GM11168 (cell line): Measurements from ENCODE around the gene AEN.
"Not testable (repeated sequence)": the region's sequence is repeated elsewhere in the genome, so short reads cannot be mapped to it uniquely, and the experiment has no call there.

Experiments used
- in situ Hi-C: fragments of 300-500 bp; cut with MboI; formaldehyde crosslinking; loops from one replicate; pipeline ENCODE4 v1.12.0; 2022; ENCODE audit warnings: low sequenced_read_pairs; ENCODE audit not compliant: unreplicated experiment

AEN gene

DNA sequence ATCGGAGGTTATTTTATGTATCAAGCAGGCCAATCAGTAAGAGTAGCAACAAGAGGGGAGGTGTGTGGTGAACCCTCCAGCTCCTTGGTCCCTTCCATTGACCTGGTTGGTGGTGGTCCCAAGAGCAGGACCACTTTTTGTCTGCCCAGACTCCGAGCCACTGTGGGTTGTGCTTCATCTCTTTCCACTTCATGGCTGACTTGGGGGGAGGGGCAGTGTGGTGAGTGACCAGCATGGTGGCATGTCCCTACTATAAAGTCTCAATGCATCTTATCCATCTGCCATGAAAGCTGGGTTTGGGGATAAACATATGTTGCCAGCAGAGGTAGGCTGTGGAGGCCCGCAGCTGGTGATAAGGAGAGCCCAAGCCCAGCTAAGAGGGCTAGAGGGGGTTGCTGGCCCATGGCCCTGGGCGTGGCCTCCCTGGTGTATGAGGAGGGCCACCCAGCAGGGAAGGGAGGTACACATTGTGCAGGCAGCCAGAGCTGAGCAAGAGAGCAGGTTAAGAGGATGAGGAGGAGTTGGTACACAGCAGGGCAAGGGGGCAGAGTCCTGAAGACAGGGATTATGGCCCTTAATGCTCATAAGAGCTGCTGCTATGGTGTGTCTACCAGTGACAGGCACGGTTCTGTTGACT lies 7.0 kb downstream of the AEN start:
- in situ Hi-C loops, result loop anchor here (5.0 to 10.0 kb wide), 3 partner anchors 54 to 397 kb away; partner anchors contain the start of genes MRPL46 and MRPS11

DNA sequence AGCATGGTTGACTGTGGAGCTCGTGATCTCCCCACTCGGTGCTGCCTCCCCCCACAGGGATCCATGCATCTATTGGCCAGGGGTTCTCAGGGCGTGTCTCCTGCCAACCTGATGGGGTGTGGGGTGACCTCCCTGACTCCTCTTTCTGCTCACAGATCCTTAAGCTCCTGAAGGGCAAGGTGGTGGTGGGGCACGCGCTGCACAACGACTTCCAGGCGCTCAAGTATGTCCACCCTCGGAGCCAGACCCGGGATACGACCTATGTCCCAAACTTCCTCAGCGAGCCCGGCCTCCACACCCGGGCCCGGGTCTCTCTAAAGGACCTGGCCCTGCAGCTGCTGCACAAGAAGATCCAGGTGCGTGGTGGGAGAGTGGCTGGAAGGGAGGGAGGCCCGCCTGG lies 7.9 kb downstream of the AEN start:
- in situ Hi-C loops, result loop anchor here (5.0 to 10.0 kb wide), 3 partner anchors 53 to 396 kb away; partner anchors contain the start of genes MRPL46 and MRPS11

DNA sequence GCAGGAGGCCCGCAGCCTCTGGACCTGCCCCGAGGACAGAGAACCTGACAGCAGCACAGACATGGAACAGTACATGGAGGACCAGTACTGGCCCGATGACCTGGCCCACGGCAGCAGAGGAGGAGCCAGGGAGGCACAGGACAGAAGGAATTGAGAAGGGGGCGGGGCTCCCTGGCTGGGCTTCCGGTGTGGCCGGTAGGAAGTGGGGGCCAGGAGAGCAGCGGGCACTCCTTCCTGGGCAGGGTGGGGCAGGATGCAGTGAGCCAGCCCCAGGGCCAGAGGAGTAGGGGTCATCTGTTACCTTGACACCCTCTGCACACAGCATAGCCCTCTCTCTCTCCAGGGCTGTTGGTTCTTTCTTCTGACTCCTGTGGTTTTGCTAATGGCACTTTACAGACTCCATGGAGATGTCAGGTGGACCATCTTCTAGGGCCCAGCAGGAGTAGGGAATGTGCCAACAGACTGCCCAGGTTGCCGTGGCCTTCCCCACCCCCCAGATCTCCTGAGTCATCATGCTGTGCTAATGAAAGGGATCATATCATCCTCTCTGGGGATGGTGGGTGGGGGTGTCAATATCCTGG lies 9.1 kb downstream of the AEN start:
- in situ Hi-C loops, result no loop called here

DNA sequence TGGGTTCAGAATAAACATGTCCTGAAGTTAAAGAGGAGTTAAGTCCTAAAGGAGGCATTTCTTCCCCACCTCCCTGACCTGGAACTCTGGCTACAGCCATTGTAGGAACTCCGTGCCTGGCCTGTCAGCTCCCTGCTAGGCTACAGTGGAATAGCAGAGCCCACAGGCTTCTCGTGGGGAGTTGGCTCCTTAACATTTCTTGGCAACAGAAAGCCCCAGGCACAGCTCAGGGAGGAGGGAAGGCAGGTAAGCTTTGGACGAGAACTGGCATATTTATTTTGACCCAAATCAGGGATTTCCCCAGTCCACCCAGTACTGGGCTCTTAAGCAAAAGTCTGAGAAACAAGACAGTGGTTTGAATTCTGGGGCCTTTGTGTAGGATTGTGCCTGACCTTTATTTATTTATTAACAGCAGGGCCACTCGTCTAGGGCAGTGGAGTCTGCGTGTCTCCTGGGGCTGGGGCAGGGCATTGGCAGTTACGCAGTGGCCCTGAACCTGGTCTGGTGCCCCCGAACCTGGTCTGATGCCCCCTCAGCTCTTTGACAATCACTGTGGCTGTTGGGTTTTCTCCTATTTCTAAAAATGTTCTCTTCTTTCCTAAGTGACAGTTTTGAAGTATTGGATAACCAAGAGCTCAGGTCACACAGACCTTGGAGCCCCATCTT lies 9.8 kb downstream of the AEN start:
- in situ Hi-C loops, result no loop called here

DNA sequence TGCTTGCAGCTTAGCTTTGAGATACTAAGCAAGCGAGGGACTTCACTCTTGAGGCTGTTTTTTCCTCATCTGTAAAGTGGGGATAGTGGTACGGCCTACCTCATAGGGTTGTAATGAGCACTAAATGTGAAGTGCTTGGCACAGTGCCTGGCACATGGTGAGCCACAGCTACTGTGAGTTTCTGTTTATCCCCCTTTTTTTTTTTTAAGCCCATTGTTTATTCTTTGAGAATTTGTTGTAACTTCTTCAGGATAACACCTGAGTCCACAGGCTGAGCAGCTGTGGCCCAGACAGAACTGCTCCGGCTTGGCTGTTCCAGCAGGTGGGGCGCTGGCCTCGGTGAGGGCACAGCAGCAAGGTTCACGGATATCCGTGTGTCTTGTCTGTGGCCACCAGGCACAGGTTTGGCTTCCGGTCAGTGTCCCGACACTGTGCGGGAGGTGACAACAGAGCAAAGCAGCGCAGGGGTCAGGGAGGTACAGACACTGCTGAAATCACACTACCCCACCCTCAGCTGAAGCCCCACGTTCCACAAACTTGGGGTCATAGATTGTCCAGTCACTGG lies 10.4 kb downstream of the AEN start:
- in situ Hi-C loops, result no loop called here

DNA sequence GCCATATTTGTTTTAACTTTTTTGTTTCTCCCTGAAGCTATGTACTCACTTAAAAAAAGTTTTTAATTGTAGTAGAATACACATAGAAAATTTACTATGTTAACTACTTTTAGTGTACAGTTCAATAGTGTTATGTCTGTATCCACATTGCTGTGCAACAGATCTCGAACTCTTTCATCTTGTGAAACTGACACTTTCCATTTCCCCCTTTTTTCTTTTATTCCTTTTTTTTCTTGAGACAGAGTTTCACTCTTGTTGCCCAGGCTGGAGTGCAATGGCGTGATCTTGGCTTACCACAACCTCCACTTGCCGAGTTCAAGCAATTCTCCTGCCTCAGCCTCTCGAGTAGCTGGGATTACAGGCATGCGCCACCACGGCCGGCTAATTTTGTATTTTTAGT lies 11.7 kb downstream of the AEN start:
- in situ Hi-C loops, result not testable (repeated sequence)

DNA sequence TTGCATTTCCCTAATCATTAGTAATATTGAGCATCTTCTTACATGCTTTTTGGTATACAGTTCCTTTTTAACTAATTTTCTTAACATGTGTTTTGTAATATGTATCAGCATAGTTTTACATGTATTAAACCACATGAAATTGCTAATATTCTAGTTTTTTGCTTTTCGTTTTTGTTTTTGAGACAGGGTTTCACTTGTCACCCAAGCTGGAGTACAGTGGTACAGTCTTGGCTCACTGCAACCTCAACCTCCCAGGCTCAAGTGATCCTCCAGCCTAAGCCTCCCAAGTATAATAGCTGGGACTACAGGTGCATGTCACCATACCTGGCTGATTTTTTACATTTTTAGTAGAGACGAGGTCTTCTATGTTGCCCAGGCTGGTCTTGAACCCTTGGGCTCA lies 13.3 kb downstream of the AEN start:
- in situ Hi-C loops, result no loop called here

DNA sequence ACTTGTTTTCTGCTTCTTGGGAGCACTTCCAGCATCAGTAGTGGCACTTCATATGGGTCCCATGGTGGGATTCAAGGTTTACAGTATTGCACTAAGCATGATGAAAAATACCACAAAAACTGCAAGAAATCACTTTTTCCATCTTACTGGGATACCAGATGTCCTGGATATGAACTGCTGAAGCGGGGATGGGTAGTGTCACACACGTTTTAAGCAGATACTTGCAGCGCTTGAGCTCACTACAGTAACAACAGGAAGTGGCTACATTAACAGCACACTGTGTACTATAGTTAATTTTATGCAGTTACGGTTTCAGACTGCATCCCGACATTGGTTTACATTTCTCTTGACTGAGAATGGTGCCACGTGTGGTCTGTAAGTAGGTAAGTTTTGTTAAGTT lies 14.2 kb downstream of the AEN start:
- in situ Hi-C loops, result no loop called here

DNA sequence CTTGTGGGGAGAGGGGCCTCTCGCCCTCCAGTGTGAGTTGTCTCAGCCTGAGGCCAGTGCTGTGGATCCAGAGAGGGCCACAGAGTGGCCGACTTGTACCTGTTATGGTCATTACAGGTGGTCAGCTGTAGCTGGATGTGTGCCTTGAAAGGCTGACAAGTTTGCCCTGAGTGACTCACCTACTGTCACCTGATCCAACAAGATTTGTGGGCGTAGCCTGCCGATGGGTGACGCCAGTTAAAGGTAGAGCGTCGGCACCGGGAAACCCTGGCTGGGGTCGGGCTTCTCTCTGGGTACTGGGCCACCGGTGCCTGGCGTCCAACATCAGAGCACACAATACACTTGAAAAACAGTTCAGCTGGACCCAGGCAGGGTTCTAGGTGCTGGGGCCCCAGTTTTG lies 14.9 kb downstream of the AEN start:
- in situ Hi-C loops, result no loop called here

DNA sequence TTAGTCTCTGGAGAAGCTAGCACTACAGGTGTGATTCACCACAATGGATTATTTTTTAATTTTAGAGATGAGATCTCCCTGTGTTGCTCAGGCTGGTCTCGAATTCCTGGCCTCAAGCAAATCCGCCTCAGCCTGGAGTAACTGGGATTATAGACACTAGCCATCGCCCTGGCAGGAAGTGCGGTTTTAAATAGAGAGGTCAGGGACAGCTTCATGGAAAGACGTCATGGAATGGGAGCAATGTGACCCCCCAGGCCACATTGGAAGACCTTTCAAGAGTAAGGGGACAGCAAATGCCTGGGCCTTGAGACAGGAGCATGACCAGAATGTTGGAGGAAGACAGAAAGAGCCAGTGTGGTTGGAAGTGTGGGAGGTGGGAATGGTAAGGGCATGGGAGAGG lies 15.5 kb downstream of the AEN start:
- in situ Hi-C loops, result no loop called here

DNA sequence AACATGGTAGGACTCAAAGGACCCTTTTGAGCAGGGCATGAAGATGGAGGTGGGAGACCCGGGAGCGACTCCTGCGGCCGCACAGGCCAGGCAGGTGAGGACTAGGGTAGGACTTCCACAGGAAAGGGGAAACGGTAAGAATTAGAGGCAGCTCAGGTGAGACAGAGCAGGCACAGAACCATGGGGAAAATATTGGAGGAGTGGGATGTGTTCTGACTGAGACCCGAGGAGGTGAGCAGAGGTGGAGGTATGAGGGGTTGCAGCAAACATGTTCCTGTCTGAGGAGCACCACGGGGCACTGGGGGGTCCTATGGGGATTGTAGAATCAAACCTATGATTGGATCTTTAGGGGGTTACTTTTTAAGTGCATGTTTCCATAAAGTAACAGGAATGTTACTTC lies 16.3 kb downstream of the AEN start:
- in situ Hi-C loops, result no loop called here

DNA sequence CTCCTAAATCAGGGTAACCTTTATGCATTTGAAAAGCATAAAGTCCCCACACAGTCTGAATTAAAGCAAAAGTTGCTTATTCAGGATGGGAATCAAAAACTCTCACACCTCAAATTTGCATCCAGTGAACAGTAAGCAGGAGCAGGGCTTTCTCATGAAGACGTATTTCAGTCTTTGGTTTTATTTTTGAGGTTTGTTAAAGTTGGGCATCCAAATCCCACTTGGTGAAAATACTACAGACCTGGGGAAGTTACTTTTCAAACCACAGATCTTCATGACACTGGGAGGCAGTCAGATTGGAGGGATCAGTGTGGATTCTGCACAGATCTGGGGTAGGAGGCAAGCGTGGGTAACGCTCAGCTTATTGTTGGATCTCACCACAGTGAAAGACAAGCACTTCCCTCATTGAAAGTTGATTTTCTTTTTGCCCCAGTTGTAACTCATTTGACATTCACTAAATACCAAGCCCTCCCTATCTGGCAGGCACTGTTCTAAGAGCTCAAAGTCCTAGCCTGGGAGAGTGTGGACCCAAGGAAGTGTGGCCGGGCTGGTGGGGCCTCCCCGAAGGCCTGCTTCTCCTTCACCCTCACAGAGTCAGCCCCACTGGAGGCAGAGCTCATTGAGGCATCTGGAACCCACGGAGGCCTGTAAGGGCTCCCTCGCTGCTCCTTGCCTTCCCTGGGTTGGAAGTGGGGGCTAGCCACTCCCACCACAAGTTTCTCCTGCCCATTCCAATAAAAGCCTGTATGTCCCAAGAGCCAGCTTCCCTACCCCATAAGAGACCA lies 16.9 kb downstream of the AEN start:
- in situ Hi-C loops, result no loop called here

DNA sequence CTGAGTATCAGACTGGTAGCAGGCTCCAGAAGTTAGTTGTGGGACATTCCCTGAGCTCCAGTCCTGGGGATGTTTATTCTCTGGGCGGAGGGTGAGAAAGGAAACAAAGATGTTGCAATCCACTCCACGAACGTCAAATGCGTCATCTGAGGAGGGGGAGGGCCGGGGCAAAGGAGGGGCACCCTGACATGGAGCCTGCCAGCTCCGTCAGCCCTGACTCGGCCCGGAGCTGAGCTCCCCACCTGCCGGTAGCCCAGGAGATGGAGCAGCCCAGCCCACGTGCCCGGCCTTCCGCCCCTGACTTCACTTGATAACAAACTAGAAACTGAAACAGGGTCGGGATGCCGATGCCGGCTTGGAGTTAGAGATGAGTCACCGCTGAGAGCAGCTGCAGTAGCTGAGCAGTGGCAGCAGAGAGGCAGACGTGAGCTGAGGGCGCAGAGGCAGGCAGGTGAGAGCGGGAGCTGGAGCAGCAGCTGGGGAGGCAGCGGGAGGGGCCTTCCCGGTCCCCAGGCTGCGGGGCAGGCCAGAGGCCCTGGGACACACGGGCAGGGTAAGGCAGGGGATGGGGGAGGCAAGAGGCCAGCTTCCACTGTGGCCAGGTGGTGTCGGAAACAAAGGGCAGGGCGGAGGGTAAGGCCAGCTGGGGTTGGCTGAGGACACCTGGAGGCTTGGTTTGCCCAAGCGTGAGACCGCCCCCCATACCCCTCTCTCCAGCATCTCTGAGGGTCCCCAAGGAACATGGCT lies 17.7 kb downstream of the AEN start, which contains the start of gene ISG20:
Gene ISG20 (plus strand): TSS at position 391 of the 747 bp plus-strand sequence. CDS start 351 bp downstream, at position 742.
- in situ Hi-C loops, result no loop called here

DNA sequence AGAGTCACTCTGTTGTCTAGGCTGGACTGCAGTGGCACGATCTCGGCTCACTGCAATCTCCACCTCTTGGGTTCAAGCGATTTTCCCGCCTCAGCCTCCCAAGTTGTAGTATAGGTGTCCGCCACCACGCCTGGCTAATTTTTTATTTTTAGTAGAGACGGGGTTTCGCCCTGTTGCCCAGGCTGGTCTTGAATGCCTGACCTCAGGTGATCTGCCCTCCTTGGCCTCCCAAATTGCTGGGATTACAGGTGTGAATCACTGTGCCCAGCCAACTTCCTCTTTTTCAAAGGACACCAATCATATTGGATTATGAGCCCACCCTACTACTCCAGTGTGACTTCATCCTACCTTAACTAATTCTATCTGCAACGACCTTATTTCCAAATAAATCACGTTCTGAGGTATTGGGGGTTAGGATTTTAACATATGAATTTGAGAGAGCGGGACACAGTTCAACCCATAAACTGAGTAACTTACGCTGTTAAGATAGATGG lies 20.9 kb downstream of the AEN start:
- in situ Hi-C loops, result no loop called here

DNA sequence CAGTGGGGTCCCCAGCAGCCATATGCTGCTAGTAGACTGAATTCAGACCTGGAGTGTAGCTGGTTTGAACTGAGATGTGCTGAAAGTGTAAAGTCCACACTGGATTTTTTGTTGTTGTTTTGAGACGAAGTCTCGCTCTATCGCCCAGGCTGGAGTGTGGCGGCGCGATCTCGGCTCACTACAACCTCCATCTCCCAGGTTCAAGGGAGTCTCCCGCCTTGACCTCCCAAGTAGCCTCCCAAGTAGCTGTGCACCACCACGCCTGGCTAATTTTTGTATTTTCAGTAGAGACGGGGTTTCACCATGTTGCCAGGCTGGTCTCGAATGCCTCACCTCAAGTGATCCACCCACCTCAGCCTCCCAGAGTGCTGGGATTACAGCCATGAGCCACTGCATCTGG lies 21.4 kb downstream of the AEN start:
- in situ Hi-C loops, result not testable (repeated sequence)

DNA sequence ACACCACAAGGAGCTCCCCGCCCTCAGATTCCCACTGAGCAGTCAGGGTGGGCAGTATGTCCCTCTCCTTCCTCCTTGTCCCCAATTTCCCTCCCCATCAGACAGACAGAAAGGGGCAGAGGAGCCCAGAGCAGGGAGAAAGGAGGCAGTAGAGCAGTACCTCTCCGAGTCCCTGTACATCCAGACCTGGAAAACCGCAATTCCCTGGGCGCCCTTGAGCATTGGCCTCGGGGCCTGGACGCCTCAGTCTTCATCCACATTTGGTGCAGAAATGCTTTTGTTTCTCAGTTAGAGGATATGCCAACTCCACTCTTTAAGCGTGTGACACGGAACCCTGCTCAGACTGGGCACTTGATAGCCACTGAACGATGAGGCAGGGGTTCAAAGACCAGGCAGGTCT lies 23.6 kb downstream of the AEN start:
- in situ Hi-C loops, result no loop called here

DNA sequence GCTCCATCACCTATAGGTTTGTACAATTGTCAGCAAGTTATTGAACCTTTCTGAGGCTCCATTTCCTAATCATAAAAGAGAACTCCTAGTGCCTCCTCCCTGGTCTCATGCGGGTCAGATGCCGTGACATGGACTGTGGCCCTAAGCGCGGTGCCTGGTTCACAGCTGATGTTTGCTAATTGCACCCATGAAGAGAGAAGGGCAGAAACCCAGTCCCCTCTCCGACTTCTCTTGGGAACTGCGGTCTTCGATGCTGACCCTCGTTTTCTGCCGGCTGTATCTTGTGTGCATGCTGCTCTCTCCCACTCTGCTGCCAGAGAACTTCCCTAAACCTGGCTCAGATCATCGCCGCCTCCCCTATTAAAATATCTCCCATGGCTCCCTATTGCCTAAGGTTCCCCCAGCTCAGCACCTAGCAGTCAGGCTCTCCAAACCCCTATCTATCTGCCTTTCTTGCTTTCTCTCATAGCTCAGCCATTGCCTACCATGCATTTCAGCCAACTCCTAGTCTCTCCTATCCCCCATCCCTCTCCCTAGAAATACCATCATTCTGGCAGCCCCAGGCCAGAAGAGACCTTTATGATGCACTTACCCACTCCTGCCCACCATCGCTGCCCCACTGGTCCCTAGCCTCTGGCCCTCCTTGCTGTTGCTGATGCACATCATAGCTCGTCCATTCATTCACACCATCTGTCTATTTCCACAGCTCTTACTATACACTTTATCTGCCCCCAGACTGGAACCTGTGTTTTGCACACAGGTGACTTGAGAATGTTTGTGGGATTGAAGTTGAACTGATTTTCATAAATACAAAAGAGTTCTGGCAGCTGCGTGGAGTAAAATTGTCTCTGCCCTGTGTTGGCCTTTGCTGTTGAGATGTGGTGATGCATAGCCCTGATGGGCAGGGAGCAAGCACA lies 24.3 kb downstream of the AEN start:
- in situ Hi-C loops, result no loop called here

DNA sequence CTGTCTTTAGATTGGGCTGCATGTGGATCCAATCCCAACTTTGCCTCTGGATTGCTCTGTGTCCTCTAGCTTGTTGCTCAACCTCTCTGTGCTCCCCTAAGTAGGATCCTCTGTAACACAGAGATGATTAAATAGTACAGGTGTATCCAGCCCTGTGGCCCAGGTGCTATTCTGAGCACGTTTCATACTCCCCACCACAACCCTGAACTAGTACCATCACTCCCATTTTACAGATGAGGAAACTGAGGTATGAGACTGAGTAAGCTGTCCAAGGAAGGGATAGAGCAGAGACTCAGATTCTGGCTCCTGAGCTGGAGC lies 24.9 kb downstream of the AEN start:
- in situ Hi-C loops, result no loop called here

DNA sequence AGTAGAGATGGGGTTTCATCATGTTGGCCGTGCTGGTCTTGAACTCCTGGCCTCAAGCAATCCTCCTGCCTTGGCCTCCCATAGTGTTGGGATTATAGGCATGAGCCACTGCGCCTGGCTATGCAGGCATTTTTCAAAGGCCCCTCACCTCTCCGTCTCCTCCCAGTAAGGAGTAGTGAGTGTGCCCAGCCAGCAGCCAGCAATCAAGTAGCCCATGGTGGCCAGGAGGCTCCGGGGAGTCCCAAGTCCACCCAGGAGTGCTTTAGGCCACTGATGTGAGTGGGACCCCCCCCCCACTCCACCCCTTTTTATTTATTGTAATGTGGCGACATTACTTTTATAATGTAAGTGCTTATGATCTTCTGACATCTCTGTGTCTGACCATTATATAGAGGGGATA lies 25.8 kb downstream of the AEN start:
- in situ Hi-C loops, result no loop called here
